ENCODE measurements around the gene TRAPPC1. TPM values are rescaled to one million over a fixed set of nuclear protein-coding genes. Genes with fewer than 3 reads are reported as not detected.
A peak's percentile ranks its signal among the peaks of the same experiment; 100 is the strongest.

TRAPPC1 gene
- polyA plus RNA-seq, 4 donors = 103 to 152 (median 118) TPM

GRCh38 chr17:7916385-7916682 is 15.4 kb downstream of the TRAPPC1 start:
- FAIRE-seq = no peak
- H3K27ac ChIP-seq (ENCODE audit: low read depth in 1 of 3, low read length in 2 of 3) = peak overlapping the region; percentile 92 to 97 (median 95)
- peaks cover 0 to 14% (median 0%) of the 10 kb centered on the region in 3 donors for H3K36me3 ChIP-seq (ENCODE audit: control insufficient read depth in 3 of 3, insufficient read depth in 2 of 3, low read depth in 1 of 3, low read length in 3 of 3)
- peak overlapping the region in 2 of 3 donors; percentile 54 to 63 for H3K4me3 ChIP-seq (ENCODE audit: low read depth in 1 of 3, low read length in 3 of 3)
- peaks cover 0 to 18% (median 0%) of the 10 kb centered on the region in 3 donors for H3K4me1 ChIP-seq (ENCODE audit: control insufficient read depth in 3 of 3, insufficient read depth in 2 of 3, low read depth in 1 of 3, low read length in 2 of 3)
- peaks cover 0 to 8% (median 0%) of the 10 kb centered on the region in 3 donors for H3K27me3 ChIP-seq (ENCODE audit: control insufficient read depth in 3 of 3, insufficient read depth in 3 of 3, low read length in 3 of 3)
- no peak for DNase-seq
- peaks cover 0 to 5% of the 10 kb centered on the region in 2 donors for H3K9me3 ChIP-seq (ENCODE audit: control insufficient read depth in 2 of 2, insufficient read depth in 1 of 2, low read depth in 1 of 2, low read length in 1 of 2)
- WGBS, 3 donors = 46 to 52% (median 46%) methylated on average over 12 to 15 of the region's 15 CpGs

- DNase-seq = peak; percentile 91 to 96
- peak within 1 kb of the TSS; percentile 24 to 63 (median 54) for H3K4me3 ChIP-seq (ENCODE audit: low read depth in 1 of 3, low read length in 3 of 3)
- H3K27me3 ChIP-seq (ENCODE audit: control insufficient read depth in 3 of 3, insufficient read depth in 3 of 3, low read length in 3 of 3) = peaks cover 0 to 8% (median 0%) of the 10 kb centered on the region in 3 donors
- 0% methylated on average over 77 to 100 of the region's 100 CpGs for WGBS, 3 donors
- no peak for FAIRE-seq
- peaks cover 0 to 18% (median 0%) of the 10 kb centered on the region in 3 donors for H3K4me1 ChIP-seq (ENCODE audit: control insufficient read depth in 3 of 3, insufficient read depth in 2 of 3, low read depth in 1 of 3, low read length in 2 of 3)
- peak within 1 kb of the TSS; percentile 92 to 97 (median 95) for H3K27ac ChIP-seq (ENCODE audit: low read depth in 1 of 3, low read length in 2 of 3)
- H3K36me3 ChIP-seq (ENCODE audit: control insufficient read depth in 3 of 3, insufficient read depth in 2 of 3, low read depth in 1 of 3, low read length in 3 of 3) = peaks cover 0 to 20% (median under 1%) of the 10 kb centered on the region in 3 donors
- H3K9me3 ChIP-seq (ENCODE audit: control insufficient read depth in 2 of 2, insufficient read depth in 1 of 2, low read depth in 1 of 2, low read length in 1 of 2) = peaks cover 0 to 5% of the 10 kb centered on the region in 2 donors
Observed at GRCh38 chr17:7915611-7916384, 15.9 kb downstream of the TRAPPC1 start, which contains the start of gene RNF227. Gene RNF227 (minus strand): TSS chr17:7916289. CDS start chr17:7916195, 94 bp downstream.

GRCh38 chr17:7915179-7915610 is 16.6 kb downstream of the TRAPPC1 start:
- Histone ChIP-seq H3K4me1 (ENCODE audit: control insufficient read depth in 3 of 3, insufficient read depth in 2 of 3, low read depth in 1 of 3, low read length in 2 of 3) (peaks cover 0 to 18% (median 0%) of the 10 kb centered on the region in 3 donors), H3K9me3 (ENCODE audit: control insufficient read depth in 2 of 2, insufficient read depth in 1 of 2, low read depth in 1 of 2, low read length in 1 of 2) (peaks cover 0 to 5% of the 10 kb centered on the region in 2 donors), H3K4me3 (ENCODE audit: low read depth in 1 of 3, low read length in 3 of 3) (peak overlapping the region; percentile 22 to 54 (median 41)), H3K27me3 (ENCODE audit: control insufficient read depth in 3 of 3, insufficient read depth in 3 of 3, low read length in 3 of 3) (peaks cover 0 to 8% (median 0%) of the 10 kb centered on the region in 3 donors), H3K36me3 (ENCODE audit: control insufficient read depth in 3 of 3, insufficient read depth in 2 of 3, low read depth in 1 of 3, low read length in 3 of 3) (peaks cover 0 to 26% (median 6%) of the 10 kb centered on the region in 3 donors), H3K27ac (ENCODE audit: low read depth in 1 of 3, low read length in 2 of 3) (peak overlapping the region; percentile 72 to 97 (median 83))
- no peak for FAIRE-seq
- WGBS, 3 donors = 1 to 3% (median 2%) methylated on average over 15 of the region's 15 CpGs
- DNase-seq = no peak

DNA sequence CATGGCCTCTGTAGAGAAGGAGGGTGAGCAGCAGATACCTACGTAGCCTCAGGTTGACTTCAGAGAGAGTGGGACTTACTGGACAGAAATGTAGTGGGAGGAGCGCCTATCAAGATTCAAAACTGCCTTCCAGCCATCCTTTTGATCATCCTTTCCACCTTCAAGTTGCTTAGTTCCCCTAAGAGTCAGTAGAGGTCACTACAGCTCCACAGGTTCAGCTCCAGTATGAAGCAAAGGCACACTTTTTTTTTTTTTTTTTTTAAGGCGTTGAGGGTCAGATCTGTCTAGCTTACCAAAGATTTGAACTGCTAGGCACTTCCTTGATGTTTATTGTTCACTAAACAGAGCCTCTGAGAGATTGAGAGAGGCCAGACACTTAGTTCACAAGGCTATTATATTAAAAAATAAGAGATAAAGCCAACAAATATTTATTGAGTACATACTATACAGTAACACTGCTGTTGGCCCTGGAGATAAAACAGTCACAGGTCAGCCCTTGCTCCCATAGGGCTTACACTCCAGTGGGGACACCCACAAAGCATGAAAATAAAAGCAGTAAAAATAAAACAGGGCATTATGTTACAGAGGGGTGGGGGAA is 18.7 kb downstream of the TRAPPC1 start:
- FAIRE-seq (no peak), DNase-seq (peak; percentile 77 to 79)
- WGBS, 3 donors = 24 to 37% (median 27%) methylated on average over 3 of the region's 3 CpGs
- H3K27me3 ChIP-seq (ENCODE audit: control insufficient read depth in 3 of 3, insufficient read depth in 3 of 3, low read length in 3 of 3) = peaks cover 0 to 8% (median 0%) of the 10 kb centered on the region in 3 donors
- H3K4me1 ChIP-seq (ENCODE audit: control insufficient read depth in 3 of 3, insufficient read depth in 2 of 3, low read depth in 1 of 3, low read length in 2 of 3) = peaks cover 0 to 18% (median 0%) of the 10 kb centered on the region in 3 donors
- no peak overlapping the region for H3K4me3 ChIP-seq (ENCODE audit: low read depth in 1 of 3, low read length in 3 of 3)
- no peak overlapping the region for H3K27ac ChIP-seq (ENCODE audit: low read depth in 1 of 3, low read length in 2 of 3)
- peaks cover 0 to 5% of the 10 kb centered on the region in 2 donors for H3K9me3 ChIP-seq (ENCODE audit: control insufficient read depth in 2 of 2, insufficient read depth in 1 of 2, low read depth in 1 of 2, low read length in 1 of 2)
- peaks cover 6 to 46% (median 7%) of the 10 kb centered on the region in 3 donors for H3K36me3 ChIP-seq (ENCODE audit: control insufficient read depth in 3 of 3, insufficient read depth in 2 of 3, low read depth in 1 of 3, low read length in 3 of 3)

- peaks cover 9 to 65% (median 17%) of the 10 kb centered on the region in 3 donors for H3K36me3 ChIP-seq (ENCODE audit: control insufficient read depth in 3 of 3, insufficient read depth in 2 of 3, low read depth in 1 of 3, low read length in 3 of 3)
- WGBS, 3 donors = 75 to 81% (median 77%) methylated on average over 9 of the region's 9 CpGs
- H3K27ac ChIP-seq (ENCODE audit: low read depth in 1 of 3, low read length in 2 of 3) = no peak overlapping the region
- H3K4me1 ChIP-seq (ENCODE audit: control insufficient read depth in 3 of 3, insufficient read depth in 2 of 3, low read depth in 1 of 3, low read length in 2 of 3) = peaks cover 0 to 10% (median 0%) of the 10 kb centered on the region in 3 donors
- H3K4me3 ChIP-seq (ENCODE audit: low read depth in 1 of 3, low read length in 3 of 3) = no peak overlapping the region
- DNase-seq = no peak
- no peaks in the 10 kb centered on the region for H3K27me3 ChIP-seq (ENCODE audit: control insufficient read depth in 3 of 3, insufficient read depth in 3 of 3, low read length in 3 of 3)
- no peak for FAIRE-seq
- peaks cover 0 to 1% of the 10 kb centered on the region in 2 donors for H3K9me3 ChIP-seq (ENCODE audit: control insufficient read depth in 2 of 2, insufficient read depth in 1 of 2, low read depth in 1 of 2, low read length in 1 of 2)
Observed at GRCh38 chr17:7911116-7911515, 20.6 kb downstream of the TRAPPC1 start.

DNA sequence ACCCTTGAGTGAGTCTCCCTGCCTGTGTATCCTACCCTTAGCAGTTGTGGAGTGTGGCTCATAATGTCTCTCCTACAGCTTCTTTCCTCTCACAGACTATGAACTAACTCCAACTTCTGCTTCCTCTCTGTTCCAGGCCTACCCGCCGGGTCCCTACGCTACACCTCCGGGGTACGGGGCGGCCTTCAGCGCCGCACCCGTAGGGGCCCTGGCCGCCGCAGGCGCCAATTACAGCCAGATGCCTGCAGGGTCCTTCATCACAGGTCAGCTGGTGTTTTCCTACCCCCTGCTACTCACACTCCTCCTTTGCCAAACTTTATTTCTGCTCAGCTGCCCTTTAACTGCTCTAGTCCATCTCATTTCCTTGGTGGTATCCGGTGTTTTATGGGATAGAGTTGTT is 21.0 kb downstream of the TRAPPC1 start:
- H3K4me3 ChIP-seq (ENCODE audit: low read depth in 1 of 3, low read length in 3 of 3) = no peak overlapping the region
- peaks cover 10 to 69% (median 21%) of the 10 kb centered on the region in 3 donors for H3K36me3 ChIP-seq (ENCODE audit: control insufficient read depth in 3 of 3, insufficient read depth in 2 of 3, low read depth in 1 of 3, low read length in 3 of 3)
- WGBS, 3 donors = 92 to 96% (median 93%) methylated on average over 13 of the region's 13 CpGs
- no peaks in the 10 kb centered on the region for H3K27me3 ChIP-seq (ENCODE audit: control insufficient read depth in 3 of 3, insufficient read depth in 3 of 3, low read length in 3 of 3)
- no peak overlapping the region for H3K27ac ChIP-seq (ENCODE audit: low read depth in 1 of 3, low read length in 2 of 3)
- H3K9me3 ChIP-seq (ENCODE audit: control insufficient read depth in 2 of 2, insufficient read depth in 1 of 2, low read depth in 1 of 2, low read length in 1 of 2) = no peaks in the 10 kb centered on the region
- DNase-seq = no peak
- peaks cover 0 to 8% (median 0%) of the 10 kb centered on the region in 3 donors for H3K4me1 ChIP-seq (ENCODE audit: control insufficient read depth in 3 of 3, insufficient read depth in 2 of 3, low read depth in 1 of 3, low read length in 2 of 3)
- no peak for FAIRE-seq

- Histone ChIP-seq H3K9me3 (ENCODE audit: control insufficient read depth in 2 of 2, insufficient read depth in 1 of 2, low read depth in 1 of 2, low read length in 1 of 2) (no peaks in the 10 kb centered on the region), H3K4me3 (ENCODE audit: low read depth in 1 of 3, low read length in 3 of 3) (no peak overlapping the region), H3K4me1 (ENCODE audit: control insufficient read depth in 3 of 3, insufficient read depth in 2 of 3, low read depth in 1 of 3, low read length in 2 of 3) (peaks cover 0 to 7% (median 0%) of the 10 kb centered on the region in 3 donors), H3K27ac (ENCODE audit: low read depth in 1 of 3, low read length in 2 of 3) (no peak overlapping the region), H3K27me3 (ENCODE audit: control insufficient read depth in 3 of 3, insufficient read depth in 3 of 3, low read length in 3 of 3) (no peaks in the 10 kb centered on the region), H3K36me3 (ENCODE audit: control insufficient read depth in 3 of 3, insufficient read depth in 2 of 3, low read depth in 1 of 3, low read length in 3 of 3) (peaks cover 13 to 73% (median 24%) of the 10 kb centered on the region in 3 donors)
- FAIRE-seq (no peak), DNase-seq (no peak)
- 93 to 97% (median 96%) methylated on average over 15 of the region's 15 CpGs for WGBS, 3 donors
Observed at GRCh38 chr17:7910281-7910680, 21.5 kb downstream of the TRAPPC1 start.

DNA sequence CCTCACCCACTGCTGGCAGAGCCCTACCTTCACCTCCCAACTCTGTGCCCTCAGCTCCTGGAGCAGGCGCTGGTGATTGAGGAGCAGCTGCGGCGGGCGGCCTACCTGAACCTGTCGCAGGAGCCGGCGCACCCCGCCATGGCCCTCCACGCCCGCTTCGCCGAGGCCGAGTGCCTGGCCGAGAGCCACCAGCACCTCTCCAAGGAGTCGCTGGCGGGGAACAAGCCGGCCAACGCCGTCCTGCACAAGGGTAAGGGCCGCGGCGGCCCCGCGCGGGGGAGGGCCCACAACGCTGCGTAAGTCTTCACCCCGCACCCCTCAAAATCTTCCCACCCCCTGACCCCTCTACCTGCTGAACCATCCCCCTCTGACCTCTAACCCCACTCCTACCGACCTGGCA is 22.7 kb downstream of the TRAPPC1 start:
- H3K4me1 ChIP-seq (ENCODE audit: control insufficient read depth in 3 of 3, insufficient read depth in 2 of 3, low read depth in 1 of 3, low read length in 2 of 3) = no peaks in the 10 kb centered on the region
- H3K36me3 ChIP-seq (ENCODE audit: control insufficient read depth in 3 of 3, insufficient read depth in 2 of 3, low read depth in 1 of 3, low read length in 3 of 3) = peaks cover 13 to 81% (median 29%) of the 10 kb centered on the region in 3 donors
- H3K27me3 ChIP-seq (ENCODE audit: control insufficient read depth in 3 of 3, insufficient read depth in 3 of 3, low read length in 3 of 3) = no peaks in the 10 kb centered on the region
- 93 to 94% (median 93%) methylated on average over 18 to 29 of the region's 29 CpGs for WGBS, 3 donors
- no peak for FAIRE-seq
- H3K4me3 ChIP-seq (ENCODE audit: low read depth in 1 of 3, low read length in 3 of 3) = no peak overlapping the region
- no peak overlapping the region for H3K27ac ChIP-seq (ENCODE audit: low read depth in 1 of 3, low read length in 2 of 3)
- DNase-seq = no peak
- H3K9me3 ChIP-seq (ENCODE audit: control insufficient read depth in 2 of 2, insufficient read depth in 1 of 2, low read depth in 1 of 2, low read length in 1 of 2) = no peaks in the 10 kb centered on the region

Data from small intestine (tissue), 7 donors.